Measurements from ENCODE around the gene DYNC1I1.

GRCh38 chr7:95963446-95963990, 191.2 kb downstream of the DYNC1I1 start:
- TF ChIP-seq CTCF (IDR thresholded peaks at IDR 0.05 in 8 of 11, conservative IDR thresholded peaks at IDR 0.05 in 3 of 11) (no peak), POLR2A (IDR thresholded peaks at IDR 0.05) (no peak), POLR2AphosphoS5 (IDR thresholded peaks at IDR 0.05) (no peak)
